Esophagus squamous epithelium (tissue), 5 donors: ENCODE data around the gene COCH. TPM values are rescaled to one million over a fixed set of nuclear protein-coding genes. Genes with fewer than 3 reads are reported as not detected.

Source experiments
- DNase-seq: peaks from one replicate; lab custom pipeline; 2025; lab: John Stamatoyannopoulos, UW
- H3K27ac ChIP-seq, 4 donors: fragments of 200-600 bp; sonication (generic); one replicate each; pipeline ENCODE4 v1.5.1; 2016 to 2019; ENCODE audit warnings: mild to moderate bottlenecking in 1 of 4
- H3K27me3 ChIP-seq, 4 donors: fragments of 200-600 bp; sonication (generic); 1 replicate in 3 of 4; 2 replicates in 1 of 4; pipeline versions ENCODE4 v1.5.1 to v1.6.0; 2017 to 2021; ENCODE audit warnings: antibody characterized with exemption in 1 of 4
- H3K36me3 ChIP-seq, 3 donors: fragments of 200-600 bp; sonication (generic); one replicate each; pipeline ENCODE4 v1.5.1; 2016 to 2019
- H3K4me1 ChIP-seq, 3 donors: fragments of 200-600 bp; sonication (generic); one replicate each; pipeline ENCODE4 v1.5.1; 2017 to 2019
- H3K4me3 ChIP-seq, 4 donors: fragments of 200-600 bp; sonication (generic); 1 replicate in 3 of 4; 2 replicates in 1 of 4; pipeline ENCODE4 v1.5.1; 2016 to 2019; ENCODE audit warnings: mild to moderate bottlenecking in 2 of 4, moderate library complexity in 1 of 4
- H3K9me3 ChIP-seq, 3 donors: fragments of 200-600 bp; sonication (generic); one replicate each; pipeline ENCODE4 v1.5.1; 2016 to 2019
- POLR2A ChIP-seq, 4 donors: fragments of 450-650 bp; IDR thresholded peaks; one replicate each; pipeline ENCODE4 v1.6.1; 2017; ENCODE audit warnings: antibody characterized with exemption in 4 of 4, mild to moderate bottlenecking in 4 of 4, moderate library complexity in 3 of 4
- WGBS, 2 donors: methylation state at CpG; one replicate each; pipeline ENCODE4 v1.1.5; 2018; 5-methylcytosine and 5-hydroxymethylcytosine counted together
- intact Hi-C: fragments of 100-400 bp; cut with DNase I; formaldehyde crosslinking; loops from one replicate; pipeline ENCODE4 v1.15.0; 2022
- total RNA-seq, 4 donors: library from RNA; depleted of rRNA; stranded (reverse); fragments of >200 nt; gene quantifications; one replicate each; pipeline ENCODE4 v1.1.0, GENCODE V29; 2016
- TF ChIP-seq, protein P1 (sequence below), 6 experiments: fragments of 450-650 bp in 4 of 6; fragments of 200-600 bp in 2 of 6; sonication (generic) in 2 of 6; IDR thresholded peaks; one replicate each; pipeline ENCODE4 v1.5.1; 2016 to 2019; ENCODE audit warnings: antibody characterized with exemption in 6 of 6, mild to moderate bottlenecking in 4 of 6, moderate library complexity in 4 of 6
- donor health status: DM: yes; HTN: yes; CAD: no.

The COCH gene
- total RNA-seq, 4 donors from 2014 or later = 0.26 to 0.76 TPM; not detected in 2

DNA sequence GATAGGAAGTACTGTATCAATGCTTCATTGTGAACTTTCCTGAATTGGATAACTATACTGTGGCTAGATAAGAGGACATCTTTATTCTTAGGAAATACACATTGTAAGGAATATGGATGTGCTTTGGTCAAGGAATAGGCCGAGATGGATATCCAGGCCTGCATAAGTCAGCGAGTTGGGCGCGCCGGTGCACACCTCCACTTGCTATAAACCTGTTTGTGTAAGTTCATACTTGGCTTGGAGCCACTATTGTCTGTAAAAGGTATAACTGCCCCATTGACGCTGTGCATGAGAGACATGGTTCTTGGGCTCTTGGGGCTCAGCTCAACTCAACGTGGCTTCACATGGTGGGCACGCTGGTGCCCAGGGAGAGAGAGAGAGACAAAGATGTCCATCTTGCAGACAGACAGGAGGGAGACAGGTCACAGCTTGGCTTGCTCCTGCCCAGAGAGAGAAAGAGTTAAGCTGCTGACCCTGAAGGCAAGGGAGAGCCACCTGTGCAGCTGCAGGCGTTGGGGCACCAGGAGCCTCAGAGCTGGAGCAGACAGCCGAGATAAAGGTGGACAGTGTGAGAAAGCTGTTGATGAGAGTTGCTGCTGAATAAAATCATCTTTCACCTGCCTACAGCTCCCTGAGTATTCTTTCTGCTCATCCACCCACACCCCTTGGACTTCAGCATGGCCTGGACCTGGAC lies 34.1 kb upstream of the COCH start:
- TF ChIP-seq, protein P1, sequence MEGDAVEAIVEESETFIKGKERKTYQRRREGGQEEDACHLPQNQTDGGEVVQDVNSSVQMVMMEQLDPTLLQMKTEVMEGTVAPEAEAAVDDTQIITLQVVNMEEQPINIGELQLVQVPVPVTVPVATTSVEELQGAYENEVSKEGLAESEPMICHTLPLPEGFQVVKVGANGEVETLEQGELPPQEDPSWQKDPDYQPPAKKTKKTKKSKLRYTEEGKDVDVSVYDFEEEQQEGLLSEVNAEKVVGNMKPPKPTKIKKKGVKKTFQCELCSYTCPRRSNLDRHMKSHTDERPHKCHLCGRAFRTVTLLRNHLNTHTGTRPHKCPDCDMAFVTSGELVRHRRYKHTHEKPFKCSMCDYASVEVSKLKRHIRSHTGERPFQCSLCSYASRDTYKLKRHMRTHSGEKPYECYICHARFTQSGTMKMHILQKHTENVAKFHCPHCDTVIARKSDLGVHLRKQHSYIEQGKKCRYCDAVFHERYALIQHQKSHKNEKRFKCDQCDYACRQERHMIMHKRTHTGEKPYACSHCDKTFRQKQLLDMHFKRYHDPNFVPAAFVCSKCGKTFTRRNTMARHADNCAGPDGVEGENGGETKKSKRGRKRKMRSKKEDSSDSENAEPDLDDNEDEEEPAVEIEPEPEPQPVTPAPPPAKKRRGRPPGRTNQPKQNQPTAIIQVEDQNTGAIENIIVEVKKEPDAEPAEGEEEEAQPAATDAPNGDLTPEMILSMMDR (IDR thresholded peaks at IDR 0.05) = no peak
- TF ChIP-seq POLR2A (IDR thresholded peaks at IDR 0.05) = no peak
- Histone ChIP-seq H3K27me3 (no peaks in the 10 kb centered on the region), H3K4me3 (no peak overlapping the region), H3K4me1 (no peaks in the 10 kb centered on the region), H3K9me3 (no peaks in the 10 kb centered on the region), H3K36me3 (no peaks in the 10 kb centered on the region), H3K27ac (no peak overlapping the region)
- 72 to 91% methylated on average over 7 to 9 of the region's 10 CpGs for WGBS, 2 donors
- intact Hi-C loops = no loop called here
- no peak for DNase-seq

DNA sequence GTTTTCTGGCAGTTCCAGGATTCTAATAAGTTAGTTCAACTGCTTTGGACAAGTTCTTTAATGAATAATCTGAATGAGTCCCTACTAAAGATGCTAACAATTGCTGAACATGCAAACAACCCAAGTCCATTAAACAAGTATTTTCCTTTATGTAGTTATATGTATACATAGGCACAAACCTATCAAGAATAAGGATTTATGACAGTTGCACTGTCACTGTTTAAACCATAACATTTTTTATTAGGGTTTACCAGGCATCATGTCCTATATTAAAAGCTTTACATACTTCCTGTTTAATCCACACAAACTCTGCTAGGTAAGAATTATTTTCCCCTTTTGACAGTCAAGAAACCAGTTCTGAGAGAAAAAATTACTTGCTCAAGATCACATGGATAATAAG lies 31.9 kb upstream of the COCH start:
- DNase-seq = no peak
- no peaks in the 10 kb centered on the region for H3K27me3 ChIP-seq
- H3K36me3 ChIP-seq = no peaks in the 10 kb centered on the region
- no peak overlapping the region for H3K4me3 ChIP-seq
- no peaks in the 10 kb centered on the region for H3K9me3 ChIP-seq
- no peaks in the 10 kb centered on the region for H3K4me1 ChIP-seq
- intact Hi-C loops = no loop called here
- no peak overlapping the region for H3K27ac ChIP-seq
- no peak for TF ChIP-seq POLR2A (IDR thresholded peaks at IDR 0.05)
- TF ChIP-seq, protein P1 (IDR thresholded peaks at IDR 0.05) = no peak

GRCh38 chr14:30848449-30849240 lies 25.7 kb upstream of the COCH start:
- H3K27me3 ChIP-seq = peaks cover 0 to 8% (median 0%) of the 10 kb centered on the region in 4 donors
- intact Hi-C loops = no loop called here
- TF ChIP-seq POLR2A (IDR thresholded peaks at IDR 0.05) = no peak
- TF ChIP-seq, protein P1 (IDR thresholded peaks at IDR 0.05) = no peak
- no peaks in the 10 kb centered on the region for H3K9me3 ChIP-seq
- no peaks in the 10 kb centered on the region for H3K36me3 ChIP-seq
- DNase-seq = no peak
- H3K27ac ChIP-seq = no peak overlapping the region
- WGBS, 2 donors = 74 to 82% methylated on average over 4 of the region's 4 CpGs
- no peaks in the 10 kb centered on the region for H3K4me1 ChIP-seq
- H3K4me3 ChIP-seq = no peak overlapping the region

DNA sequence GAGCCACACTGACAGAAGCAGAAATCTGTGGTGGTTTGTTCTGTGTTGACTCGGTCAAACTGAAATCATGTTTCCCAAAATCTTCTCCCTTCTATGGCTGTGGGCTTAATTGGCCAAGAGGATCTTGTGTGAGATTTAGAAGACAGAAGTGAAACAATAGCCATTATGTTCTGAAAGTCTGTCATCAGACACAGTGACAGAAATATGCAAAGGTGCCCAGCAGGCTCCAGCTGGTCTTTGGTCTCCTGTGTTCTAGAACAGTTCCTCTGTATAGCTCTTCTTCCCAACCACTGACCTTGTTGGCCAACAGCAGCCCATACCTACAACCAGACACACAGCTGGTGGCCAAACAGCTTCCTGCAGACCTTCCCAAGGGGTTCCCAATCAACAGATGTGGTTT lies 25.0 kb upstream of the COCH start:
- no peak overlapping the region for H3K27ac ChIP-seq
- H3K4me1 ChIP-seq = no peaks in the 10 kb centered on the region
- 80 to 100% methylated on average over 1 of the region's 1 CpG for WGBS, 2 donors
- no peak overlapping the region for H3K4me3 ChIP-seq
- no peak for TF ChIP-seq POLR2A (IDR thresholded peaks at IDR 0.05)
- TF ChIP-seq, protein P1 (IDR thresholded peaks at IDR 0.05) = no peak
- H3K36me3 ChIP-seq = no peaks in the 10 kb centered on the region
- DNase-seq = no peak
- intact Hi-C loops = no loop called here
- no peaks in the 10 kb centered on the region for H3K9me3 ChIP-seq
- peaks cover 0 to 8% (median 0%) of the 10 kb centered on the region in 4 donors for H3K27me3 ChIP-seq

GRCh38 chr14:30849983-30850382 lies 24.4 kb upstream of the COCH start:
- H3K4me3 ChIP-seq = no peak overlapping the region
- TF ChIP-seq, protein P1 (IDR thresholded peaks at IDR 0.05) = no peak
- no peak for TF ChIP-seq POLR2A (IDR thresholded peaks at IDR 0.05)
- peaks cover 0 to 8% (median 0%) of the 10 kb centered on the region in 4 donors for H3K27me3 ChIP-seq
- WGBS, 2 donors = 73% methylated on average over 1 of the region's 1 CpG
- no peaks in the 10 kb centered on the region for H3K9me3 ChIP-seq
- no peaks in the 10 kb centered on the region for H3K4me1 ChIP-seq
- no peaks in the 10 kb centered on the region for H3K36me3 ChIP-seq
- no peak overlapping the region for H3K27ac ChIP-seq
- intact Hi-C loops = no loop called here
- DNase-seq = no peak
